Stimulated activated CD8-positive, alpha-beta memory T cell treated with anti-CD3 and anti-CD28 coated beads, Interleukin-7, amount 100 ng/mL, for 48 hours (primary cell): Measurements from ENCODE around the gene TBC1D22B.

Experiments used
- DNase-seq, 2 donors: peaks; one replicate each; pipeline ENCODE4 v3.0.0-alpha.2; 2020; ENCODE audit warnings: low read depth in 1 of 2; ENCODE audit errors: extremely low read depth in 1 of 2

The TBC1D22B gene

GRCh38 chr6:37257634-37258404, at the start of gene TBC1D22B, which contains the start of gene TMEM217:
Gene TBC1D22B, plus strand, starts transcription at chr6:37257772. Its CDS starts 146 bp downstream, at chr6:37257918.
Gene TMEM217, minus strand, starts transcription at chr6:37258144. Its CDS starts 39,114 bp downstream, at chr6:37219030.
- DNase-seq = peak; percentile 88 to 98

GRCh38 chr6:37207903-37208456, 49.6 kb upstream of the TBC1D22B start:
- peak; percentile 70 to 88 for DNase-seq

GRCh38 chr6:37208793-37209192, 48.8 kb upstream of the TBC1D22B start:
- no peak for DNase-seq

- DNase-seq = peak in 1 of 2 donors; percentile 42
These were observed 47.9 kb upstream of the TBC1D22B start for GRCh38 chr6:37209461-37210205.

- peak in 1 of 2 donors; percentile 69 for DNase-seq
These were observed 47.1 kb upstream of the TBC1D22B start for GRCh38 chr6:37210313-37210968.

GRCh38 chr6:37212268-37212667, 45.3 kb upstream of the TBC1D22B start:
- DNase-seq = no peak

GRCh38 chr6:37218061-37218460, 39.5 kb upstream of the TBC1D22B start:
- no peak for DNase-seq

GRCh38 chr6:37218511-37218910, 39.1 kb upstream of the TBC1D22B start:
- DNase-seq = no peak

GRCh38 chr6:37221585-37222124, 35.9 kb upstream of the TBC1D22B start:
- DNase-seq = no peak

GRCh38 chr6:37222125-37222967, 35.2 kb upstream of the TBC1D22B start:
- peak in 1 of 2 donors; percentile 73 for DNase-seq

GRCh38 chr6:37222992-37223391, 34.6 kb upstream of the TBC1D22B start:
- DNase-seq = no peak

- DNase-seq = no peak
These were observed 32.0 kb upstream of the TBC1D22B start for GRCh38 chr6:37225350-37226169.

GRCh38 chr6:37230104-37230503, 27.5 kb upstream of the TBC1D22B start:
- no peak for DNase-seq

GRCh38 chr6:37232430-37233017, 25.0 kb upstream of the TBC1D22B start:
- no peak for DNase-seq

GRCh38 chr6:37233541-37233940, 24.0 kb upstream of the TBC1D22B start:
- DNase-seq = no peak

GRCh38 chr6:37236921-37237320, 20.7 kb upstream of the TBC1D22B start:
- DNase-seq = no peak

GRCh38 chr6:37237789-37238188, 19.8 kb upstream of the TBC1D22B start:
- no peak for DNase-seq

GRCh38 chr6:37238381-37238780, 19.2 kb upstream of the TBC1D22B start:
- DNase-seq = no peak

- no peak for DNase-seq
These were observed 18.0 kb upstream of the TBC1D22B start for GRCh38 chr6:37239526-37239925.
